HG03439 (cell line): ENCODE results near the gene C5AR1.
"Not testable (repeated sequence)": the region's sequence is repeated elsewhere in the genome, so short reads cannot be mapped to it uniquely, and the experiment has no call there.

Experiments used
- ATAC-seq: cut with Tn5 transposase; IDR thresholded peaks from one replicate; pipeline ENCODE4 v1.9.1; 2021; ENCODE audit warnings: mild to moderate bottlenecking, moderate library complexity; ENCODE audit not compliant: unreplicated experiment

Gene C5AR1

GRCh38 chr19:47330466-47330869 lies 20.8 kb downstream of the C5AR1 start:
- no peak for ATAC-seq

GRCh38 chr19:47331490-47331889 lies 21.8 kb downstream of the C5AR1 start:
- no peak for ATAC-seq

- ATAC-seq: no peak
Observed at GRCh38 chr19:47331931-47332547, 22.4 kb downstream of the C5AR1 start, which contains the start of gene C5AR2. Gene C5AR2 (plus strand): TSS chr19:47332175. CDS start chr19:47340800, 8,625 bp downstream.

- not testable (repeated sequence) for ATAC-seq
Observed at GRCh38 chr19:47336765-47337718, 27.4 kb downstream of the C5AR1 start.

GRCh38 chr19:47339196-47339880 lies 29.7 kb downstream of the C5AR1 start:
- ATAC-seq: no peak

- ATAC-seq: no peak
Observed at GRCh38 chr19:47340477-47341208, 31.0 kb downstream of the C5AR1 start.

GRCh38 chr19:47341734-47342133 lies 32.1 kb downstream of the C5AR1 start:
- no peak for ATAC-seq

GRCh38 chr19:47343194-47343802 lies 33.6 kb downstream of the C5AR1 start:
- ATAC-seq: no peak

GRCh38 chr19:47344425-47344824 lies 34.8 kb downstream of the C5AR1 start:
- no peak for ATAC-seq

GRCh38 chr19:47346024-47346423 lies 36.4 kb downstream of the C5AR1 start:
- ATAC-seq: not testable (repeated sequence)

GRCh38 chr19:47348819-47349795 lies 39.4 kb downstream of the C5AR1 start, which contains the start of gene DHX34:
Gene DHX34 (plus strand): TSS chr19:47349315. CDS start chr19:47353031, 3,716 bp downstream.
- ATAC-seq: peak; percentile 93

- no peak for ATAC-seq
Observed at GRCh38 chr19:47350630-47351029, 41.0 kb downstream of the C5AR1 start.

GRCh38 chr19:47351548-47351947 lies 41.9 kb downstream of the C5AR1 start:
- ATAC-seq: no peak

- no peak for ATAC-seq
Observed at GRCh38 chr19:47352095-47352494, 42.4 kb downstream of the C5AR1 start.

- ATAC-seq: no peak
Observed at GRCh38 chr19:47353307-47353712, 43.6 kb downstream of the C5AR1 start.

GRCh38 chr19:47356900-47357299 lies 47.2 kb downstream of the C5AR1 start:
- no peak for ATAC-seq

- no peak for ATAC-seq
Observed at GRCh38 chr19:47357788-47358680, 48.4 kb downstream of the C5AR1 start.

- no peak for ATAC-seq
Observed at GRCh38 chr19:47358936-47359335, 49.3 kb downstream of the C5AR1 start.
